Type B pancreatic cell (in vitro differentiated cells): ENCODE results near the gene PWWP2B. TPM values are rescaled to one million over a fixed set of nuclear protein-coding genes. Genes with fewer than 3 reads are reported as not detected.
A peak's percentile ranks its signal among the peaks of the same experiment; 100 is the strongest.
"Not testable (repeated sequence)": the region's sequence is repeated elsewhere in the genome, so short reads cannot be mapped to it uniquely, and the experiment has no call there.

Experiments
- DNase-seq: peaks from one replicate; pipeline ENCODE4 v3.0.0; 2021; ENCODE audit warnings: mixed read lengths; ENCODE audit not compliant: unreplicated experiment; ENCODE audit errors: extremely low spot score
- H3K27ac Mint-ChIP-seq: 2 replicates; pipeline ENCODE4 v1.8.0; 2021; ENCODE audit warnings: mild to moderate bottlenecking, mixed read lengths
- H3K27me3 Mint-ChIP-seq: 2 replicates; pipeline ENCODE4 v1.8.0; 2021; ENCODE audit warnings: mixed read lengths
- H3K36me3 Mint-ChIP-seq: 2 replicates; pipeline ENCODE4 v1.8.0; 2021; ENCODE audit warnings: mixed read lengths
- H3K4me1 Mint-ChIP-seq: one replicate; pipeline ENCODE4 v1.8.0; 2021; ENCODE audit warnings: mixed read lengths; ENCODE audit not compliant: unreplicated experiment
- H3K4me3 Mint-ChIP-seq: 2 replicates; pipeline ENCODE4 v1.8.0; 2021; ENCODE audit warnings: mild to moderate bottlenecking, mixed read lengths
- H3K9me3 Mint-ChIP-seq: 2 replicates; pipeline ENCODE4 v1.8.0; 2021; ENCODE audit warnings: mixed read lengths
- total RNA-seq: library from RNA; stranded (reverse); gene quantifications from 2 replicates; pipeline ENCODE4 v1.2.1, GENCODE V29; 2021; ENCODE audit warnings: low replicate concordance
- TF ChIP-seq, protein P1 (sequence below): fragments of 200-600 bp; sonication (generic); conservative IDR thresholded peaks from 2 replicates; pipeline ENCODE4 v1.5.0; 2021; ENCODE audit warnings: antibody characterized with exemption, mild to moderate bottlenecking

PWWP2B gene
- total RNA-seq, 1 donor from 2014 or later: 22.6 TPM

GRCh38 chr10:132350946-132351345, 46.1 kb upstream of the PWWP2B start:
- H3K27me3 Mint-ChIP-seq: no peaks in the 10 kb centered on the region
- H3K9me3 Mint-ChIP-seq: no peaks in the 10 kb centered on the region
- no peak overlapping the region for H3K27ac Mint-ChIP-seq
- DNase-seq: no peak
- TF ChIP-seq, protein P1, sequence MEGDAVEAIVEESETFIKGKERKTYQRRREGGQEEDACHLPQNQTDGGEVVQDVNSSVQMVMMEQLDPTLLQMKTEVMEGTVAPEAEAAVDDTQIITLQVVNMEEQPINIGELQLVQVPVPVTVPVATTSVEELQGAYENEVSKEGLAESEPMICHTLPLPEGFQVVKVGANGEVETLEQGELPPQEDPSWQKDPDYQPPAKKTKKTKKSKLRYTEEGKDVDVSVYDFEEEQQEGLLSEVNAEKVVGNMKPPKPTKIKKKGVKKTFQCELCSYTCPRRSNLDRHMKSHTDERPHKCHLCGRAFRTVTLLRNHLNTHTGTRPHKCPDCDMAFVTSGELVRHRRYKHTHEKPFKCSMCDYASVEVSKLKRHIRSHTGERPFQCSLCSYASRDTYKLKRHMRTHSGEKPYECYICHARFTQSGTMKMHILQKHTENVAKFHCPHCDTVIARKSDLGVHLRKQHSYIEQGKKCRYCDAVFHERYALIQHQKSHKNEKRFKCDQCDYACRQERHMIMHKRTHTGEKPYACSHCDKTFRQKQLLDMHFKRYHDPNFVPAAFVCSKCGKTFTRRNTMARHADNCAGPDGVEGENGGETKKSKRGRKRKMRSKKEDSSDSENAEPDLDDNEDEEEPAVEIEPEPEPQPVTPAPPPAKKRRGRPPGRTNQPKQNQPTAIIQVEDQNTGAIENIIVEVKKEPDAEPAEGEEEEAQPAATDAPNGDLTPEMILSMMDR: no peak
- no peak overlapping the region for H3K4me3 Mint-ChIP-seq
- no peaks in the 10 kb centered on the region for H3K36me3 Mint-ChIP-seq
- H3K4me1 Mint-ChIP-seq: no peaks in the 10 kb centered on the region

GRCh38 chr10:132351611-132352010, 45.4 kb upstream of the PWWP2B start:
- Mint-ChIP-seq H3K27me3 (no peaks in the 10 kb centered on the region), H3K36me3 (no peaks in the 10 kb centered on the region), H3K4me1 (no peaks in the 10 kb centered on the region), H3K9me3 (no peaks in the 10 kb centered on the region), H3K4me3 (no peak overlapping the region), H3K27ac (no peak overlapping the region)
- TF ChIP-seq, protein P1: no peak
- no peak for DNase-seq

- TF ChIP-seq, protein P1: peak; percentile 83
- not testable (repeated sequence) for H3K4me3 Mint-ChIP-seq, H3K27me3 Mint-ChIP-seq, H3K27ac Mint-ChIP-seq, H3K36me3 Mint-ChIP-seq, DNase-seq, H3K4me1 Mint-ChIP-seq, H3K9me3 Mint-ChIP-seq
Observed at GRCh38 chr10:132352462-132353308, 44.3 kb upstream of the PWWP2B start.

DNA sequence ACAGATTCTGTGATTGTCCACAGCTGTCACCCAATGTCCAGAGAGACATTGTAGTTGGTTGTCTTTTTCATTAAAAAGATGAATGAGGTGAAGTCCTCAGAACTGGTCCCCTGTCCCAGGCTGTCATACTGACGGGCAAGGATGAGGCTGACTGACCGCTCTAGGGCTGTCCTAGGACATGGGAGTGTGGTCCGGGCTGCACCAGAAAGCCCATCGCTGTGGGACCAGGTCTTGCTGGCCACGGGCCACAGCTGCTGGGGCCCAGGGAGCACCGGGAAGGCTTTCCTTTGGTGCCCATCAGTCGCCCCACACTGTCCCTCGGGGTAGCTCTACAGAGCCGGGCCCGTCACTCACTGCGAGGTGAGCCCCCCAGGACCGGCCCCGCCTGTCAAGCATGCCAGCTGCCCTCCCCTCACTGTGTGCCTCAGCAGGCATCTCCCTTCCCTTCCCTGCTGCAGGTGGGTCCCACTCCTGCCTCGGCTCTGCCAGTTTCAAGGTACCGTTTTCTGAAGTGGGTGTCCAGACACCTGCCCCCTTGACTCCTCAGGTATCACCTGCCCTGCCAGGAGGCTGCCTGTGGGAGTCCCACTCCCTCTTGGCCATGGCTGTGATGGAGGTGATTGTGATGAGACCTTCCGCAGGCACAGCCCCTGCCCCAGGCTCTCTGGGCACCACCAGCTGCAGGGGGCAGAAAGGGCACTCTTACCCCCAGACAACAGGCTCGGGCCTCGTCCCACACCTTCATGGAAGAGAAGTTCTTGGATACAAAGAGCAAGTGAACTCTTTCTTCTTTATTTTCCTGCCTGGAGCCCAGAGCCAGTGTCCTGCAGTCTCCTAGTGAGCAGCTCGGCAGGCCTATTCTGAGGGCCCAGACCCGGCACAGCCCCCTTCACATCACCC, 43.3 kb upstream of the PWWP2B start:
- Mint-ChIP-seq H3K27me3 (no peaks in the 10 kb centered on the region), H3K4me3 (no peak overlapping the region), H3K36me3 (peaks cover 4% of the 10 kb centered on the region), H3K4me1 (no peaks in the 10 kb centered on the region), H3K9me3 (no peaks in the 10 kb centered on the region), H3K27ac (no peak overlapping the region)
- TF ChIP-seq, protein P1: no peak
- no peak for DNase-seq

DNA sequence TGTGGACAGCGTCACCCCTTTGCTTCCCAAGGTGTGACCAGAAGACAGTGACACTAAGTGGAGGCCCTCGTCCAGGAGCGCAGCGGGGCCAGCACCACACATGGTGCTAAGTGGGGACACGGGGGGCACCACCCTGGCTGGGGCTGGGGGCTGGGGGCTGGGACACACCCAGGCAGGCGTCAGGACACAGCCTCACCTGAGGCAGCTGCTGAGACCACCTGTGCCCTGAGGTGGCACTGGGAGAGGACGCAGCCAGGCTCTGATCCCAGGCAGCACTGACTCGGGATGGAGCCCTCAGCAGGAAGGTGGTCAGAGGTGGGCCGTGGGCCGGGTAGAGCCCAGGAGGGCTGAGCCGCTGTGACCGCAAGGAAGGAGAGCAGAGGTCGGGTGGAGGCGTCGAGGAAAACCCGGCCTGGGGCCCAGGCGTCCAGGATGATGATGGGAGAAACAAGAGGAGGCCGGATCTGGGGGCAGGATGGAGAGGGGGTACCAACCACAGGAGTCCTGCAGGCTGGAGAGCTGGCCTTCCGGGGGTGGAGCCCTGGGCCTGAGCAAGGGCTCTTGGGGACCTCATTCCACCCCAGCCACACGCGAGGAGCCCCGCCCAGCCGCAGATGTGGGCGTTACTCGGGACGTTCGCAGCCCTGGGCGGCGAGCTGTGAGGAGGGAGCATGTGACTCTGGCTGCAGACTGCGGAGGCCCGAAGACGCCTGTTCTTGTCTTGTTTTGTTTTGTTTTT, 42.5 kb upstream of the PWWP2B start:
- DNase-seq: no peak
- Mint-ChIP-seq H3K27ac (no peak overlapping the region), H3K27me3 (no peaks in the 10 kb centered on the region), H3K36me3 (peaks cover 4% of the 10 kb centered on the region), H3K4me3 (no peak overlapping the region), H3K9me3 (no peaks in the 10 kb centered on the region), H3K4me1 (no peaks in the 10 kb centered on the region)
- TF ChIP-seq, protein P1: no peak
